NCI-H1417 treated with DMSO at 0.1 percent for 48 hours (cell line): ENCODE data around the gene CEP43.

Source experiments
- DNase-seq: peaks from one replicate; lab custom pipeline; 2025; lab: John Stamatoyannopoulos, UW

CEP43 gene

GRCh38 chr6:167013067-167013466 lies 13.9 kb downstream of the CEP43 start:
- DNase-seq: no peak

- no peak for DNase-seq
Measured at GRCh38 chr6:167013946-167014345, 14.7 kb downstream of the CEP43 start.

GRCh38 chr6:167015302-167015701 lies 16.1 kb downstream of the CEP43 start:
- no peak for DNase-seq

GRCh38 chr6:167020206-167020605 lies 21.0 kb downstream of the CEP43 start:
- no peak for DNase-seq

- no peak for DNase-seq
Measured at GRCh38 chr6:167027308-167027707, 28.1 kb downstream of the CEP43 start.

GRCh38 chr6:167027772-167028171 lies 28.6 kb downstream of the CEP43 start:
- DNase-seq: no peak

- no peak for DNase-seq
Measured at GRCh38 chr6:167030222-167031072, 31.2 kb downstream of the CEP43 start.

- DNase-seq: no peak
Measured at GRCh38 chr6:167031082-167031709, 32.0 kb downstream of the CEP43 start.

GRCh38 chr6:167034056-167034455 lies 34.9 kb downstream of the CEP43 start:
- DNase-seq: no peak

- no peak for DNase-seq
Measured at GRCh38 chr6:167037762-167038161, 38.6 kb downstream of the CEP43 start.

GRCh38 chr6:167044696-167045095 lies 45.5 kb downstream of the CEP43 start:
- DNase-seq: no peak

GRCh38 chr6:167045828-167046580 lies 46.8 kb downstream of the CEP43 start:
- DNase-seq: no peak

- DNase-seq: no peak
Measured at GRCh38 chr6:167046861-167047495, 47.8 kb downstream of the CEP43 start.

- no peak for DNase-seq
Measured at GRCh38 chr6:167047554-167047953, 48.4 kb downstream of the CEP43 start.
